Stimulated activated CD8-positive, alpha-beta memory T cell treated with anti-CD3 and anti-CD28 coated beads, Interleukin-15, amount 100 ng/mL, for 4 hours (primary cell): Measurements from ENCODE around the gene ADCY7.

Experiments
- DNase-seq, 2 donors: peaks; one replicate each; pipeline ENCODE4 v3.0.0-alpha.2; 2020; ENCODE audit warnings: low read depth in 2 of 2

ADCY7 gene

DNA sequence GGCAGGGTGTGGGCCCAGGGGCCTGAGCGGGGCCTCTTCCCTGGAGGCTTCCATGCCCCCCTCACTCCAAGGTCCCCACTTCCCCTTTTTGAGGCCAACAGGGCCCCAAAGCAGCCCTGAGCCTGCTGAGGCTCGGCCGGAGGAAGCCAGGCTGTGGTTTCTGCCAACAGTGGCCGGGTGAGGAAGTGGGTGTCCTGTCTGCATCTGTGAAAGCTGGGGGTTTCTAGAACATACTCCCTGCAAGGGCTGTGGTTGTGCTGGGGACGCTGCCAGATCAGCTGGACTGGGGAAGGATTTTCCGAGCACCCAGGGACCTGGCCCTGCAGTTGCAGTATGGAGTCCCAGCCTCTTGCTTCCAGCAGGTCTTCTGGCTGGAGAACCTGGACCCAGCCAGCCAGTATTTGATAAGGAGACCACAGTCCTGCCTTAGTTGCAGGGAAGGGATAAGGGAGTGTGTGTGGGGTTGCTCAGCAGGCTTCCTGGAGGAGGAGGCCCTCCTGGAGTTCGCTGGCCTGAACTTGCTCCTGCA lies 15.7 kb downstream of the ADCY7 start:
- peak; percentile 30 to 40 for DNase-seq

DNA sequence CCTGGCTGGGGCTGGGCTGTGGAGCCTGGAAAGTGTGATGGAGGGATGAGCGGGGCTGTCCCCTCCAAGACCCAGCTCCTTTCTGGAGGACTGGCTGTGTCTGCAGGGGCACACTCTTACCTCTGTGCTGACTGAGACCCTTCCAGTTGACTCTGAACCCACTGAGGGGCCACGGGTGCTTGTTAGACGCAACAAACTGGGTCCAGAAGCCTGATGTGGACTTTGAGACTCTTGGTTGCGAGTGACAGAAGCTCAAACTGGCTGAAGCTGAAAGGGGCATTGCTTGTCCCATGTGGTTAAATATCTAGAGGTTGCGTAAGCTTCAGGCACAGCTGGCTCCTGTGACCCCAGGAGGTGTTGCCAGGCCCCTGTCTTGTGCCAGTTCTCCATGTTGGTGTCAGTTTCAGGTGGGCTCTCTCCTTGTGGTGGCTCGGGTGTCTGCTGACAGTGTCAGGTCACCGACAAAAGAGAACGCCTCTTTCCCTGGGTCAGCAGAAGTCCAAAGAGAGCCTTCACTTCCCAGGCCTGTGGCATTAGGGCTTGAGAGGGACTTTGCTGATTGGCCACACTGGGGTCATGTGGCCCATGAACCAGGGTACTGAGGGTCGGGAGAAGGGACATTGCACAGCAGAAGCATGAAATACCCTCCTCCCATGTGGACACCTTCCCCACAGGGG lies 16.7 kb downstream of the ADCY7 start:
- DNase-seq: no peak

DNA sequence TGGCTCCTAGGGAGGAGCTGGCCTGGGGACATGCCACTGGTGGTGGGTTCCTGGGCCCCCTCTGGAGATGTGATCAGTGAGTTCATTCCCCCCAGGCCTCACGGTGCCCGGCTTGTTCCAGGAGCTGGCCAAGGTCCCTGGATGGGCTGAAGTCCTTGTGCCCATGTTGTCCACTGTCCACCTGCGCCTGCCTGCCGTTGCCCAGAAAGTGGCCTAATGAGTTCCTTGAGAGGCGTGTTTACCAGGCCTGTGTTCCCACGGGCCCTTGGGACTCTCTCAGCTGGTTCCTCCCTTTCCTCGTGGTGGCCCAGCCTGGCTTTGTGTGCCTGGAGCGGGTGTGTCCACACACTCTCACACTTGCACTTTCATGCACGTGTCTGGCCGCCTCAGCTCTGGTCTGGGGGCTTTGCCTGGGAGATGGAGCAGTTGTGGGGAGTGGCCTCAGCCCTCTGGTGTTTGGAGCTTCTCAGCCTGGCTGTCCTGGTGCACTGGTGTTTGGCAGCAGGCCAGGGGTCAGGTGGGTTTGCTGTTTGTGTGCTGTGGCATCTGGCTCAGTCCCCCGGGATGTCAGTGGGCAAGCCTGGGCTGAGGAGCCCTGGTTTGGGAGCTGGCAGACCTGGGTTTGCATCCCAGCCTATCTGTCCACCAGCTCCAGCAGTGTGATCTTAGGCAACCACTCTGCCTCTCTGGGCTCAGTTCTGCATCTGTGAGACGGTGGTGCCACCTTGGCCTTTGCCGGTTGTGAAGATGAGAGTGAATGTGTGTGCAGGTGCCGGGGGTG lies 18.0 kb downstream of the ADCY7 start:
- DNase-seq: no peak

DNA sequence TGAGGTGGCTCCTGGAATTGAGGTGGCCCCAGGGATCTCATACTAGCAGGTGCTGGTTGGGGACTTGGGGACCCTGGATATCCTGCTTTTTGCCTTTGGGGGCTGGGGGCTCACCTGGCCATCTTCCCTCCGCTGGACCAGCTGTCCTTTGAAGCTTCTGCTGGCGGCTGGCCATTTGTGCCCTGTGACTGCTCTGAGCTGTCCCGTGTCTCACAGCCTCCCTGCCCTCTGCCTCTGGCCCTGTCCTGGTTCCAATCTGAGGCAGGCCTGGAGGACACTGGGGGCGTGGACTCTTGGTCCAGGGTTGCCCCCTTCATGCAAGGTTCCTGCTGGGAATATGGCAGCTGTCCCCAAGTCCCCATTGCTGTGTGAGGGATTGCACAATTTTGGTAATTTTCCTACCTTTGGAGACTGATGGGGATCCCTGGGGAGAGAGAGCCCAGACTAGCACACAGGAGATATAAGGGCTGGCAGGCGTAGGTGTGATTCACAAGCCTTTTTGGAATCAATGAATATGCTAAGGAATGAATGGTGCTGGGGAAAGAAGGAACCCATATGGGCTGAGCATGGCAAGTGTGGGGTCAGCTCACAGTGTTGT lies 19.2 kb downstream of the ADCY7 start:
- no peak for DNase-seq

DNA sequence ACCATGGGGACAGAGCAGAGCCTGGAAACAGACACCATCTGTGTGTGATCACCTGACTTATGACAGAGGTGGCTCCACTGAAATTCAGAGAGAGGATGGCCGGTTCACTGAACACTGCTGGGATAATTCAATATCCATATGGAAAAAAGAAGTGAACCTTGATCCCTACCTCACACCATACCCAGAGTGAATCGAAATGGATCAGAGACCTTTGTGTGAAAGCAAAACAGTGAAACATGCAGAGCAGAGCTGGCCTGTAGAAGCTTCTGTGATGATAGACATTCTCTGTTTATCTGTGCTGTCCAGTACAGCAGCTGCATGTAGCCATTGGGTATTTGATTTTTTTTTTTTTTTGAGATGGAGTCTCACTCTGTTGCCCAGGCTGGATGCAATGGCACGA lies 20.3 kb downstream of the ADCY7 start:
- DNase-seq: no peak

DNA sequence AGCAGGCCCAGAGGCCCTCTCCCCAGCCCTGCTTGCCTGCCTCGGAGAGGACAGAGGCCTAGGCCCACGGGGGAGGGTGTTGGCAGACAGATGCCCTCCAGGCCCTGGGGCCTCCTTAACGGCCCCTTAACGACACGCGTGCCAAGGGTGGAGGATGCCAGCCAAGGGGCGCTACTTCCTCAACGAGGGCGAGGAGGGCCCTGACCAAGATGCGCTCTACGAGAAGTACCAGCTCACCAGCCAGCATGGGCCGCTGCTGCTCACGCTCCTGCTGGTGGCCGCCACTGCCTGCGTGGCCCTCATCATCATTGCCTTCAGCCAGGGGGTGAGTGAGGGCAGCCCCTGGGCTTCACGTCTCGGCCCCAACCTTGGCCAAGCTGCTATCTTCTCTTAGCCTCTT lies 21.7 kb downstream of the ADCY7 start:
- DNase-seq: no peak

DNA sequence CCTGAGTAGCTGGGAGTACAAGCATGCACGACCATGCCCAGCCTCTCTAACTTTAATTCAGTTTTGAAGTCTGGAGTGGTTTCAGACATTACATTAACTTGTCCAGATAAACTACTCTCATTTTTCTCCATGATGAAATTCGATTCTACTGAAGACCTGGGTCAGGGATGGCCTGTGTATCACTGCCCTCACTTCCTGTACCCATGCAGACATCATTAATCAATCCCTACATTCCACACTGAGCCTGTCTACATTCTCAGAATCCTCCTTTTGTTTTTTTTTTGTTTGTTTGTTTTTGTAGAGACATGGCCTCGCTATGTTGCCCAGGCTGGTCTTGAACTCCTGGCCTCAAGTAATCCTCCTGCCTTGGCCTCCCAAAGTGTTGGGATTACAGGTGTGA lies 22.6 kb downstream of the ADCY7 start:
- no peak for DNase-seq

DNA sequence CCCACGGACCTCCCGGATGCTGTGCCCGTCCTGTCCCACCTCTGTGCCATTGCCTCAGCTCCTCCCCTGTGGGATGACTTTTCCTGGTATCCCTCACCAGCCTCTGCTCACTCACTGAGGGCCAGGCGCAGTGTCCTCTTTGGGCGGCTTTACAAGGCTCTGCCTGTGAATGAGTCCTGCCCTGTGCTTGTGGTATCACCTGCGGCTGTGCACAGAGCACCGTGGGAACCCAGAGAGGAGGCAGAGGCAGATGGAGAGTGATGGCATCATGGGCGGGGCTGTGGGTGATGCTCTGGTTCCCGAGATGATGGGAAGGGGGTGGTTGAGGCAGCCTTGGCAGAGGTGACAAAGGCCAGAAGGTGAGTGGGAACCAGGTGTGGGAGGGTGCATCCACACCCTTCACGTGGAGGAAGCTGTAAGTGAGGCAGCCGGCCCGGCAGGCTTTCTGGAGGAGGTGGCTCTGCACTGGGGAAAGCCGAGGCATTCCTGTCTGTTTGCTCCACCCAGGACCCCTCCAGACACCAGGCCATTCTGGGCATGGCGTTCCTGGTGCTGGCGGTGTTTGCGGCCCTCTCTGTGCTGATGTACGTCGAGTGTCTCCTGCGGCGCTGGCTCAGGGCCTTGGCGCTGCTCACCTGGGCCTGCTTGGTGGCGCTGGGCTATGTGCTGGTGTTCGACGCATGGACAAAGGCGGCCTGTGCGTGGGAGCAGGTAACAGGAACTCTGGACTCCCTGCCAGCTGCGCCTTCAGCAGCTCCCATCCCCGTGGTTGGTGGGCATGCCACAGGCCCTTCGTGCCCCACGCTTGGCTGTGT lies 23.8 kb downstream of the ADCY7 start:
- no peak for DNase-seq

DNA sequence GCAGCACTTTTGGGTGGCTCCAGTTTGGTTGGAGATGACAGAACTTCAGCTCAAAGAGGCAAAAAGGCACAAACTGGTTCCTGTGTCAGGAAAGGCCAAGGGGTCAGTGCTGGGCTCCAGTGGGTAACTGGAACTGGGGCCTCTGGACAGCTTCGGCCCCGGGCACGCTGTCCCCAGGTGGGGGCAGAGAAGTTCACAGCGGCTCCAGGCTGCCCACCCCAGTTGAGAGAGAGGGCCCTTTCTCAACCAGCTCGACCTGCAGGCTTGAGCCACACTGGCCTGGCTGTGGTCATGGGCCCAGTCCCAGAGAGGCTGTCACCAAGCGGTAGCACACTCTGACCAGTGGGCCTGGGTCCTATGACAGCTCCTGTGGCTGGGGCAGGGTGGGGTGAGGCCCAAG lies 24.5 kb downstream of the ADCY7 start:
- DNase-seq: no peak

DNA sequence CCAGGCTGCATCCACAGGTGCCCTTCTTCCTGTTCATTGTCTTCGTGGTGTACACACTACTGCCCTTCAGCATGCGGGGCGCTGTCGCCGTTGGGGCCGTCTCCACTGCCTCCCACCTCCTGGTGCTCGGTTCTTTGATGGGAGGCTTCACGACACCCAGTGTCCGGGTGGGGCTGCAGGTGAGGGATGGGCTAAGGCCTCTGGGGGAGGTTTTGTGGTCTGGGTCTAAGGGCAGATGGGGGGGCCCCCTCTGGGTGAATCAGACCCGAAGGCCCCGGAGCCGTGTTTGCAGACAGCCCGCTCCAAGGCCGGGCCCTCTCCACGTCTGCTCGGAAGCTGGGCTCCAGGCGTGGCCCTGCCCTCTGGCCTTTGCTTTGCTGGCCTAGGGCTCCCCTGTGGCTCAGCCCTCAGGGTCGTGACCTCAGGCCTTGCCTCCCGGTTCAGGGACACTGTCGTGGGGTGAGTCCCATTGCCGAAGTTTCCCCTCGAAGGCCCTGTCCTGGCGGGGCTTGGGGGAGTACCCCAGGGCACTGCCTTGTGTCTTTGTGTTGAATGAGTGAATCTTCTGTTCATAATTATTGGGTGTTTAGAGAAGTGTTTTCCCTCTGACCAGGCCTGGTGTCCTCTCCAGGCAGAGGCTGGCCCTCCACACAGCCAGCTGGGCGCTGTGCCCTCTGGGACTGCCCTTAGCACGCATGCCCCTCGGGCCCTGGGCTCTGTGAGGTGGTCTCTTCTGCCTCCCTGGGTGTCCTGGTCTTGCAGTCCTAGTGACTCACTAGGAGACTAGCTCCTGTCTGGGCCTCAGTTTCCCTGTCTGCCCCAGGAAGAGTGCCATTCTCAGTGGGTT lies 25.6 kb downstream of the ADCY7 start:
- no peak for DNase-seq

DNA sequence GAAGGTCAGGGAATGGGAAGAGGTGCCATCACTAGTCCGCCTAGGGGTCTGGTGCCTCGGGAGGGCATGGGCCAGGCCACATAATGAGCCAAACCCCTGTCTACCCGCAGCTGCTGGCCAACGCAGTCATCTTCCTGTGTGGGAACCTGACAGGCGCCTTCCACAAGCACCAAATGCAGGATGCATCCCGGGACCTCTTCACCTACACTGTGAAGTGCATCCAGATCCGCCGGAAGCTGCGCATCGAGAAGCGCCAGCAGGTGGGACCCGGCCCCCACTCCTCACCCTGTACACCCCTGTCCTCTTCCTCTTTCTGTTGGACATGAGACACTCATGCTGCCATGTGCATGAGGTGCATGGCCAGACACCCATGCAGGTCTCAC lies 26.2 kb downstream of the ADCY7 start:
- no peak for DNase-seq

DNA sequence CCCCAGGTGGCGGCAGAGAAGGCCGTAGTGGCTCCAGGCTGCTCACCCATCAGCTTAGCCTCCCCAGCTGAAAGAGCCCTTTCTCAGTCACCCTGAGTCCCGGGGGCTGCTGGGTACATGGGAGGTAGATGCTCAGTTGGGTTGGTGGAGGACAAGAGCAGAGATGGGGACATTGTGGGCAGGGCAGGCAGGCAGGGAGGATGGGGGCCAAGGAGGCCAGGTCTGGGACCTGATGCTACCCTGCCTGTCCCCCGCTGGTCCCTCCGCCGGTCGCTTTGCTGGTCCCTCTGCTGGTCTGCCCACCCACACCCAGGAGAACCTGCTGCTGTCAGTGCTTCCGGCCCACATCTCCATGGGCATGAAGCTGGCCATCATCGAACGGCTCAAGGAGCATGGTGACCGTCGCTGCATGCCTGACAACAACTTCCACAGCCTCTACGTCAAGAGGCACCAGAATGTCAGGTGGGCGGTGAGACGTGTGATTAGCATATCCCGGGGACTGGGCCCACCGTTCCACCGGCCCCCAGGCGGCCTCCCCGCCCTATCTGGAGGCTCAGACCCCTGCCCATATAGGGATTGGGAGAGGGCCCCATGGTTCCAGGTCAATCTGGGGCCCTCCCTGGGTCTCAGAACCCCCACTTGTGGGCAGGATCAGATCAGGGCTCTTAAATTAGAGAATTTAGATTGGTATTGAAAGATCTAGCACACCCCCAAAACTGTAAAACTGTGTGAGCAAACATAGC lies 26.9 kb downstream of the ADCY7 start:
- DNase-seq: no peak

DNA sequence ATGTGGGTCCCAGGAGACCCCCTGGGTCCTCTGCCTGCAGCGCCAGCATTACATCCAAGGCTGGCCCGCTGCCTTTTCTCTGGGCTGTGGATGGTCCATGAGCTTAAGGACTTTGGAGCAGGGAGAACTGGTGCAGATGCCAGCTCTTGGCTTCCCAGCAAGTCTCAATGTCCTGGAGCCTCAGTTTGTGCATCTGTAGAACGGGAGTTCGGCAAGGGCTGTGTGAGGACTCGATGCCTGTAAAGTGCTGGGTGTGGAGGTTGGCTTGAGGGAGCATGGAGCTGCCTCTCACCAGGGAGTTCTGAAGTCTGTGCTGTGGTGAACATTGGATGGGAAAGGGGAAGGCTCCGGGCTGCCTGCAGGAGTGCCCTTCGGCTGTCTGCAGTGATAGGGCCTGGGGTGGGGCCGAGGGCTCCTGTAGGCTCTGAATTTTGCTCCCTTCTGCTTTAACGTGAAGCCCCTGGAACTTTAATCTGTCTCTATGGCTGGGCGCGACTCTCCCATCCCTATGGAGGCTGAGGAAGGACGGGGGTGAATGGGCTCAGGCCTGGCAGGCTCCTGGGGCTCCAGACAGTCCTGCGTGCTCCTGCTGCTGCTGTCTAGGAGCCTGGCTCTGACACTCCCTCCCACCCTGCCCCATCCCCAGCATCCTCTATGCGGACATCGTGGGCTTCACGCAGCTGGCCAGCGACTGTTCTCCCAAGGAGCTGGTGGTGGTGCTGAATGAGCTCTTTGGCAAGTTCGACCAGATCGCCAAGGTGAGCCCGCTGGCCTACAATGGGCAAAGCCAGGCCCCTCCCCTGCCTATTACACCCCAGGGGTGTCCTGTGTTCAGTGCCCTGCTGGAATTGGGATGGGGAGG lies 27.9 kb downstream of the ADCY7 start:
- no peak for DNase-seq

DNA sequence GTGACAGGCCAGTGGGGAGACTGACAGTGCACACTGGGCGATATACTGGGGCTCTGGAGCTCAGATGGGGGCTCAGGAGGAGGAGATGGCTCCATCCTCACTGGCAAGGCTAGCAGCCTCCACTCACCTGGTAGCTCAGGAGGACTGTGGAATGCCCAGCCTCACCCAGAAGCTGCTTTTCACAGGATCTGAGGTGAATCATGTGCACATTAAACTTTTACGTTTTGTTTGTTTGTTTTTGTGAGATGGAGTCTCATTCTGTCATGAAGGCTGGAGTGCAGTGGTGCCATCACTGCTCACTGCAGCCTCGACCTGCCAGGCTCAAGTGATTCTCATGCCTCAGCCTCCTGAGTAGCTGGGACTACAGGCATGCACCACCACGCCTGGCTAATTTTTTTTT lies 28.6 kb downstream of the ADCY7 start:
- no peak for DNase-seq

DNA sequence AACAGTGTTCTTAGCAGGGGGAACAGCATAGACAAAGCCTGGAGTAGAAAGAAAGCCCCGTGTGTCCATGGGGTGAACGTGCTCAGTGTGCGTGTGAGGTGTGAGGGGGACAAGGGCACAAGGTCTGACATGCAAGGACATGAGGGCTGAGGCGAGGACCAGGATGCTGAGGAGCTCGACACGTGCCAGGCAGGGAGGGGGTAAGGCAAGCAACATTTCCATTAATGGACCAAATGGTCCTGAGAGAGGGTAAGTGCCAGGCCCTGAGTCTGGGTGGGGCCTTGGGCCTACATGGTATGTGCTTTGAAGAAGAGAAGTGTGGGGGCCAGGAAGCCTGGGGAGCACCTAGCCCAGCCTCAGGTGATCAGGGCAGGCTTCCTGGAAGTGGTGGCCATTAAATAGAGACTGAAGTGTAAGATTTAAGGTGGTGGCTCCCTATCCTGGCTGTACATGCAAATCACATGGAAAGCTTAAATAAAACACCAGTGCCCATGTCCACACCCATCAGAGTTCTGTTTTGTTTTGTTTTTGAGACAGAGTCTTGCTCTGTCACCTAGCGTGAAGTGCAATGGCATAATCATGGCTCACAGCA lies 29.3 kb downstream of the ADCY7 start:
- DNase-seq: no peak

DNA sequence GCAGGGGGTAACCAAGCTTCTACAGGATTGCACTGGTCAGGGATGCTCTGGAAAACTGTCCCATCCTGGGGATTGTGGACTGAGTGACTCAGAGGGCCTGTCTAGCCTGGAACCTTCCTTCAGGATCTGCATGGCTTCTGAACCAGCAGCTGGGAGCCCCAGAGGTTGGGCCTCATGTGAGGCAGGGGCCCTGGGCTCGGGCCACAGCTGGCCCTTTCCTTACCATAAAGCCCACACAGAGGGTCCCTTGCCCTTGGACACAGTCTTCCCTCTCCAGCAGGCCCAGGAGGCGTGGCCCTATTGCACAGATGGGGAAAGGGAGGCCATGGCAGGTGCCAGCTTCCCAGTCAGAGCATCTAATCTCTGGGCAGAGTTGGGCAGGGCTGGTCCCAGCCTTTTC lies 30.5 kb downstream of the ADCY7 start:
- DNase-seq: no peak

DNA sequence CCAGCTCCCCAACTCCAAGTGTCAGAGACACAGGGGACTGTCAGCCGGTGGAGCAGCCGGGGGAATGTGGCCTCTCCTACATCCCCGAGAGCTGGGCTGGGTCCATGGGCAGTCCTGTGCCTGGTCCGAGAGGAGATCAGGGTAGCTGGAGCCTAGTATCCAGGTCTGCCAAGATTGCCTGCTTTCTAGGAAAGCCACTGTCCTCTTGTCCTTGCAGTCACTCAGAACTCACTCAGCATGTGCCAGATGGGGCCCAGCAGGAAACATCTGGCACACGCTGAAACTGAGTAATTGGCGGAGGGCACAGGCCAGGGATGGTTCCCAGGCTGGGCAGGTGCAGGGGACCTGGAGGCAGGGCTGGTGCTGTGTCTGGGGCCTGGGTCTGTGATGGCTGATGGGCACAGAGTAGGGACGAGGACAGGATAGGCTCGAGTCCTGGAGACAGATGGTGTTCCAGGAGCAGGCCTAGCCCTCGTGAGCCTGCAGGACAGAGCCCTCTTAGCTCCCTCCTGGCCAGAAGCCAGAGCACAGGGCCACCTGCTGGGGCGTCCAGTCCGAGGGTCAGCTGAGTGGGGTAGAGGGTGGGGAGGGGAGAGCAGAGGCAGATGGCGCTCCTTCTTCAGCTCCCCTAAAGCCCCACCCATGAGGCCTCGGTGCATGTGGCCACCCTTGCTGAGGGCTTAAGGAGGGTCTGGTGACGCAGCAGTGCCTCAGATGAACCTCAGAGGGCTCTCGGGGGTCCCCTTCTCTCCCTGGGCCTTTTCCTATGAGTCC lies 31.1 kb downstream of the ADCY7 start:
- DNase-seq: no peak

DNA sequence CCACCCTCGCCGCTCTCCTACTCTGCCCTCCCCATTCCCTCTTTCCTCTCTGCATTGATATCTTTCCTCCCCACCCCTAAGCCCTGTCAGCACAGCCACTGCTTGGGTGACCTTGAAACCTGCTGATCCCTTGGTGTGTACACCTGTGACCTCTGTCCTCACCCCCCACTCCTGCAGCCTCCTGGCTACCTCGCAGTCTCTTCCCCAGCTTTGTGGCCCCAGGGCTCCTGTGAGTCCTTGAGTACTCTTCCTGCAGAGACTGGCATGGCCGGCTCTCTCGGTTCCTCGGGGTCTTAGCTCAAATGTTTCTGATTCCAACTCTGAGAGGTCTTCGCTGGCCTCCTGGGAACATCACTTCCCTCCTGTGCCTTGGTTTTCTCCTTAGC lies 31.7 kb downstream of the ADCY7 start:
- no peak for DNase-seq
